ENCODE measurements around the gene BCAS1.

The BCAS1 gene

GRCh38 chr20:54099894-54100293, 29.5 kb upstream of the BCAS1 start:
- Histone ChIP-seq H3K9me3 (ENCODE audit: low read length) (no peaks in the 10 kb centered on the region), H4K20me1 (ENCODE audit: insufficient read depth, low read length) (no peaks in the 10 kb centered on the region), H3K4me1 (ENCODE audit: insufficient read depth, low read length, severe bottlenecking) (no peaks in the 10 kb centered on the region), H3K36me3 (ENCODE audit: insufficient read depth, low read length) (no peaks in the 10 kb centered on the region), H3K4me3 (ENCODE audit: low read depth, low read length, poor library complexity, severe bottlenecking) (no peak overlapping the region), H3K9ac (ENCODE audit: low read length) (no peak overlapping the region), H3K79me2 (ENCODE audit: insufficient read depth, low read length) (no peaks in the 10 kb centered on the region), H2AFZ (ENCODE audit: low read length) (no peak overlapping the region), H3K4me2 (ENCODE audit: low read length) (no peak overlapping the region), H3K27ac (ENCODE audit: low read depth, low read length, poor library complexity, severe bottlenecking) (no peak overlapping the region), H3F3A (ENCODE audit: insufficient read depth, low read length) (no peaks in the 10 kb centered on the region), H3K9me2 (ENCODE audit: low read depth, low read length) (no peaks in the 10 kb centered on the region), H3K27me3 (ENCODE audit: insufficient read depth, low read length) (no peaks in the 10 kb centered on the region)
- no peak for TF ChIP-seq EZH2 (IDR thresholded peaks at IDR 0.05; ENCODE audit: borderline replicate concordance, low read length)
- TF ChIP-seq CTCF (IDR thresholded peaks at IDR 0.05; ENCODE audit: low read length): no peak

GRCh38 chr20:54098047-54098446, 27.7 kb upstream of the BCAS1 start:
- Histone ChIP-seq H3K27ac (ENCODE audit: low read depth, low read length, poor library complexity, severe bottlenecking) (no peak overlapping the region), H2AFZ (ENCODE audit: low read length) (no peak overlapping the region), H3K9ac (ENCODE audit: low read length) (no peak overlapping the region), H3K9me3 (ENCODE audit: low read length) (no peaks in the 10 kb centered on the region), H3K4me1 (ENCODE audit: insufficient read depth, low read length, severe bottlenecking) (no peaks in the 10 kb centered on the region), H3K4me3 (ENCODE audit: low read depth, low read length, poor library complexity, severe bottlenecking) (no peak overlapping the region), H3F3A (ENCODE audit: insufficient read depth, low read length) (no peaks in the 10 kb centered on the region), H3K79me2 (ENCODE audit: insufficient read depth, low read length) (no peaks in the 10 kb centered on the region), H3K36me3 (ENCODE audit: insufficient read depth, low read length) (no peaks in the 10 kb centered on the region), H3K9me2 (ENCODE audit: low read depth, low read length) (no peaks in the 10 kb centered on the region), H3K4me2 (ENCODE audit: low read length) (no peak overlapping the region), H3K27me3 (ENCODE audit: insufficient read depth, low read length) (peaks cover 8% of the 10 kb centered on the region; the same call in 1 of the 2 replicates), H4K20me1 (ENCODE audit: insufficient read depth, low read length) (no peaks in the 10 kb centered on the region)
- no peak for TF ChIP-seq CTCF (IDR thresholded peaks at IDR 0.05; ENCODE audit: low read length)
- TF ChIP-seq EZH2 (IDR thresholded peaks at IDR 0.05; ENCODE audit: borderline replicate concordance, low read length): no peak

GRCh38 chr20:54097236-54097529, 26.8 kb upstream of the BCAS1 start:
- no peaks in the 10 kb centered on the region for H3K36me3 ChIP-seq (ENCODE audit: insufficient read depth, low read length)
- H3K9me3 ChIP-seq (ENCODE audit: low read length): no peaks in the 10 kb centered on the region
- H3F3A ChIP-seq (ENCODE audit: insufficient read depth, low read length): no peaks in the 10 kb centered on the region
- H3K4me1 ChIP-seq (ENCODE audit: insufficient read depth, low read length, severe bottlenecking): no peaks in the 10 kb centered on the region
- H3K9ac ChIP-seq (ENCODE audit: low read length): no peak overlapping the region
- H3K4me3 ChIP-seq (ENCODE audit: low read depth, low read length, poor library complexity, severe bottlenecking): no peak overlapping the region
- no peaks in the 10 kb centered on the region for H3K79me2 ChIP-seq (ENCODE audit: insufficient read depth, low read length)
- no peaks in the 10 kb centered on the region for H4K20me1 ChIP-seq (ENCODE audit: insufficient read depth, low read length)
- H3K27me3 ChIP-seq (ENCODE audit: insufficient read depth, low read length): peaks cover 8% of the 10 kb centered on the region; the same call in 1 of the 2 replicates
- no peak overlapping the region for H2AFZ ChIP-seq (ENCODE audit: low read length)
- no peak overlapping the region for H3K4me2 ChIP-seq (ENCODE audit: low read length)
- no peak overlapping the region for H3K27ac ChIP-seq (ENCODE audit: low read depth, low read length, poor library complexity, severe bottlenecking)
- no peak for TF ChIP-seq CTCF (IDR thresholded peaks at IDR 0.05; ENCODE audit: low read length)
- TF ChIP-seq EZH2 (IDR thresholded peaks at IDR 0.05; ENCODE audit: borderline replicate concordance, low read length): no peak
- H3K9me2 ChIP-seq (ENCODE audit: low read depth, low read length): no peaks in the 10 kb centered on the region
